ENCODE measurements around the gene PINLYP.

PINLYP gene

DNA sequence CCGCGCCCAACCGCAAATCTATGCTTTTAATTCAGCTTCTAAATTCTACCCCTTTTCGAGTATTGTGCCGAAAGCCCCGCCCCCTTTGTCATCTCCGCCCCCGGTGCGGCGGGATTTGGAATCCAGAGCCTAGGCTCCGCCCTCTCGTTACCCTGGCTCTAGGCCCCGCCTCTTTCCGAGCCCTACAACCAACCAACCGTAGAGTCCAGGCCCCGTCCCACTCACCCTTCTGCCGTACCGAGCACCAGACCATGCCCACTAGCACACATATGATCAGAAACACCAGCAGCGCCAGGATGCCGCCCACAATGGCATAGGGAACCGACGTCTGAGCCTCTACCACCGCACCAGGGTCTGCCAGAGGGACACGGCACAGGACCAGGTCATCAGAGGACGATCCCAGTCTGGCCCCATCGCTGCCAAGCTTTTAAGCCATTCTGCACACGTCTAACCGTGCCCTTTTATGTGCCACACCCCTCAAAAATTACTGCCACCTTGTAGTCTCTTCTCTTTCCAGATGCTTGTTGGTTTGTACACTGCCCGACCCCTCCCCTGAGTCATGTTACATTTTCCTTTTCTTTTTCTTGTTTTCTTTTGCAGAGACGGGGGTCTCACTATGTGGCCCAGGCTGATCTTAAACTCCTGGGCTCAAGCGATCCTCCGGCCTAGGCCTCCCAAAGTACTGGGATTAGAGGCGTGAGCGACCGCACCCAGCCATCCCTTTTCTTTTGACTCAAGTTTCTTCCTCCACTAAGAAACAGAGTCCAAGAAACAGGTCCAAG is 48.5 kb downstream of the PINLYP start:
- peaks cover 50% of the 10 kb centered on the region for H3K4me1 Mint-ChIP-seq
- ATAC-seq (no peak), DNase-seq (no peak)
- H3K4me3 Mint-ChIP-seq, result no peak overlapping the region
- H3K27me3 Mint-ChIP-seq, result peaks cover 28% of the 10 kb centered on the region
- H3K9me3 Mint-ChIP-seq, result no peaks in the 10 kb centered on the region
- H3K27ac Mint-ChIP-seq, result no peak overlapping the region

GRCh38 chr19:43624933-43625332 is 49.3 kb downstream of the PINLYP start:
- Mint-ChIP-seq H3K4me3 (peak overlapping the region in 1 of 2 donors; percentile 22), H3K27ac (no peak overlapping the region)

GRCh38 chr19:43625918-43626579 is 50.4 kb downstream of the PINLYP start:
- Mint-ChIP-seq H3K4me3 (no peak overlapping the region), H3K27ac (no peak overlapping the region), H3K9me3 (no peaks in the 10 kb centered on the region), H3K27me3 (peaks cover 28% of the 10 kb centered on the region), H3K4me1 (peaks cover 37% of the 10 kb centered on the region)
- ATAC-seq, result no peak
- peak in 1 of 2 donors; percentile 29 for DNase-seq

More at GRCh38 chr19:43624933-43625332, 49.3 kb downstream of the PINLYP start:
- no peaks in the 10 kb centered on the region for H3K9me3 Mint-ChIP-seq
- DNase-seq (peak; percentile 86 to 88), ATAC-seq (peak; percentile 87)
- H3K27me3 Mint-ChIP-seq, result peaks cover 28% of the 10 kb centered on the region
- peaks cover 48% of the 10 kb centered on the region for H3K4me1 Mint-ChIP-seq

GRCh38 chr19:43626838-43627237 is 51.2 kb downstream of the PINLYP start:
- H3K4me3 Mint-ChIP-seq, result no peak overlapping the region
- H3K27me3 Mint-ChIP-seq, result peaks cover 28% of the 10 kb centered on the region
- DNase-seq (no peak), ATAC-seq (no peak)
- no peaks in the 10 kb centered on the region for H3K9me3 Mint-ChIP-seq
- H3K4me1 Mint-ChIP-seq, result peaks cover 34% of the 10 kb centered on the region
- no peak overlapping the region for H3K27ac Mint-ChIP-seq

DNA sequence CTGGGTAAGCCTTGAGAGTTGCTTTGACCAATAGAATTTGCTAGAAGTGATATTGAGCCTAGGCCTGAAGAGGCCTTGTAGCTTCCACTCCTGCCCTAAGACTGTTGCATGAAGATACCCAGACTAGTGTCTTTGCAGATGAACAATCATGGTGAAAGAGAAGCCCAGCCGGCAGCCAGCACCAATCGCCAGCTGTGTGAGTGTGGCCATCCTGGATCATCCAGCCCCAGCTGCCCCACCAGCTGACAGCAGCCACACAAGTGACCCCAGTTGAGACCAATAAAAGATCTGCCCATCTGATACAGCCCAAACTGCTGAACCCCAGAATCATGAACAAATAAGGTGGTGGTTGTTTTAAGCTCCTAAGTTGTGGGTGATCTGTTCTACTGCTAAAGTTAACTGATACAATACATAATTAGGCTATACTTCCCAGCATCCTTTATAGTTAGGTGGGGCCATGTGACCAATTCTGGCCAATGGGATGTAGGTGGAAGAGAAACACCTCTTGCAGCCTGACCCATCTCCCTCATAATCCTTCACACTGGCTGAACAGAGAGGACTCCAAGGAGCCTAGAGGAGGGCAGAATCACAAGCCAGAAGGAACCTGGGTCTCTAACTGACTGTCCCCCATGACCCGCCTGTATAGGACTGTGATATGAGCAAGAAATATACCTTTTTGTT is 53.2 kb downstream of the PINLYP start:
- ATAC-seq (no peak), DNase-seq (no peak)
- Mint-ChIP-seq H3K9me3 (no peaks in the 10 kb centered on the region), H3K27ac (no peak overlapping the region), H3K4me1 (peaks cover 33% of the 10 kb centered on the region), H3K4me3 (no peak overlapping the region), H3K27me3 (peaks cover 28% of the 10 kb centered on the region)

DNA sequence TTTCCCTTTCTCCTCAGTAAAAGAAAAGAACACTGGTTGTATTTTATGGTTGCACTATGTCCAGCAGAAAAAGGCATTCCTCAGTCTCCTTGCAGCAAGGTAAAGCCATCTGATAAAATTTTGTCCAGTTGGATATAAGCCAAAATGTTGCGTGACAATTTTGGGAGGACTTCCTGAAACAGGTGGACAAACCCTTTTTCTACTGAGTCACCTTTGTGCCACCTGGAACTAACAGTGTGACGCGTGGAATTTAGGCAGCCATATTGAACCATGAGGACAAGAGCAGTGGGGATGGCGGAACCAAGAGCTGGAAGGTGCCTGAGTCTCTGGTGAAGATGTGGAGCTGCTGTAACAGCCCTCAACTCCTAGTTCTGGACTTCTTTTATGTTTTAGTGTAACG is 55.9 kb downstream of the PINLYP start:
- Mint-ChIP-seq H3K27ac (no peak overlapping the region), H3K9me3 (no peaks in the 10 kb centered on the region), H3K27me3 (peaks cover 36% of the 10 kb centered on the region), H3K4me1 (peaks cover 14% of the 10 kb centered on the region), H3K4me3 (no peak overlapping the region)
- DNase-seq (no peak), ATAC-seq (no peak)
